ENCODE measurements around the gene PARM1.

- TF ChIP-seq EZH2 (IDR thresholded peaks at IDR 0.05; ENCODE audit: insufficient read depth, poor library complexity, severe bottlenecking) = no peak
- no peak for TF ChIP-seq EZH2phosphoT487 (IDR thresholded peaks at IDR 0.05; ENCODE audit: insufficient read depth, low read depth)
These were observed 148.0 kb downstream of the PARM1 start for GRCh38 chr4:75080888-75081287.
